HUES48 (cell line): ENCODE measurements around the gene WDPCP.
A peak's percentile ranks its signal among the peaks of the same experiment; 100 is the strongest.
"Not testable (repeated sequence)": the region's sequence is repeated elsewhere in the genome, so short reads cannot be mapped to it uniquely, and the experiment has no call there.

Experiments used
- H3K27ac ChIP-seq: one replicate; pipeline ENCODE4 v1.7.0; 2013; ENCODE audit warnings: low read depth, low read length, inconsistent platforms
- H3K27me3 ChIP-seq: 2 replicates; pipeline ENCODE4 v1.6.1; 2013; ENCODE audit warnings: mild to moderate bottlenecking, low read length; ENCODE audit not compliant: control insufficient read depth, insufficient read depth
- H3K36me3 ChIP-seq: 2 replicates; pipeline ENCODE4 v1.6.1; 2013; ENCODE audit warnings: low read length; ENCODE audit not compliant: control insufficient read depth, insufficient read depth
- H3K4me1 ChIP-seq: 2 replicates; pipeline ENCODE4 v1.6.1; 2013; ENCODE audit warnings: mild to moderate bottlenecking, low read length; ENCODE audit not compliant: control insufficient read depth, insufficient read depth
- H3K4me3 ChIP-seq: 2 replicates; pipeline ENCODE4 v1.5.1; 2013; ENCODE audit warnings: mild to moderate bottlenecking, low read depth, low read length
- H3K9ac ChIP-seq: 2 replicates; pipeline ENCODE4 v1.6.1; 2013; ENCODE audit warnings: mild to moderate bottlenecking, low read depth, low read length, moderate library complexity
- H3K9me3 ChIP-seq: 2 replicates; pipeline ENCODE4 v1.6.1; 2013; ENCODE audit warnings: low read length; ENCODE audit not compliant: control insufficient read depth, insufficient read depth

The WDPCP gene

GRCh38 chr2:63614983-63615945 lies 27.0 kb upstream of the WDPCP start:
- Histone ChIP-seq H3K4me1 (peaks cover 70% of the 10 kb centered on the region), H3K9me3 (peaks cover 4% of the 10 kb centered on the region; the same call in 1 of the 2 replicates), H3K36me3 (no peaks in the 10 kb centered on the region), H3K27ac (peak overlapping the region; percentile 99), H3K27me3 (no peaks in the 10 kb centered on the region), H3K9ac (peak overlapping the region; percentile 88), H3K4me3 (peak overlapping the region; percentile 49)

- Histone ChIP-seq H3K9me3 (no peaks in the 10 kb centered on the region; the same call in 1 of the 2 replicates), H3K27ac (peak overlapping the region; percentile 99), H3K4me3 (peak overlapping the region; percentile 49)
These were observed 26.2 kb upstream of the WDPCP start for GRCh38 chr2:63614448-63614968.

GRCh38 chr2:63613391-63613901 lies 25.2 kb upstream of the WDPCP start:
- no peaks in the 10 kb centered on the region for H3K27me3 ChIP-seq
- peaks cover 61% of the 10 kb centered on the region for H3K4me1 ChIP-seq
- H3K27ac ChIP-seq = peak overlapping the region; percentile 99
- H3K36me3 ChIP-seq = peaks cover under 1% of the 10 kb centered on the region; the same call in 1 of the 2 replicates
- H3K4me3 ChIP-seq = peak overlapping the region; percentile 49
- H3K9me3 ChIP-seq = no peaks in the 10 kb centered on the region; the same call in 1 of the 2 replicates
- H3K9ac ChIP-seq = peak overlapping the region; percentile 88

More at GRCh38 chr2:63614448-63614968, 26.2 kb upstream of the WDPCP start:
- Histone ChIP-seq H3K4me1 (peaks cover 70% of the 10 kb centered on the region), H3K27me3 (no peaks in the 10 kb centered on the region), H3K9ac (peak overlapping the region; percentile 88), H3K36me3 (no peaks in the 10 kb centered on the region)

DNA sequence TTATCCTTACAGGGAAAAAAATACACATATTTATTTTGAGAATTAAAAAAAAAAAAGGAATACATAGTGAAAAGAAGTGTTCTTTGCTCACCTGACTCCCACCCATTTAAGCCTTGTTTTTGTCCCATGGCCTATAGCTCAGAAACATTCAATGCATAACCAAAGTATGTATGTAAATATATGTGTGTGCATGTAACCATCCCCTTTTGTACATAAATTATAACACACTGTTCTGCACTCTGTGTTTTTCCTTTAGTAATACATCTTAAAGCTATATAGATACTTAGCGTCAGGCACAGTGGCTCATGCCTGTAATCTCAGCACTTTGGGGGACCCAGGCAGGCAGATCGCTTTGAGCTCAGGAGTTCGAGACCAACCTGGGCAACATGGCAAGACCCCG lies 22.2 kb upstream of the WDPCP start:
- peaks cover 32% of the 10 kb centered on the region for H3K4me1 ChIP-seq
- no peak overlapping the region for H3K27ac ChIP-seq
- no peak overlapping the region for H3K9ac ChIP-seq
- no peaks in the 10 kb centered on the region; the same call in 1 of the 2 replicates for H3K9me3 ChIP-seq
- H3K36me3 ChIP-seq = peaks cover 29% of the 10 kb centered on the region
- no peak overlapping the region for H3K4me3 ChIP-seq
- H3K27me3 ChIP-seq = no peaks in the 10 kb centered on the region

- Histone ChIP-seq H3K36me3 (peaks cover 46% of the 10 kb centered on the region), H3K4me1 (peaks cover 17% of the 10 kb centered on the region)
- H3K9me3 ChIP-seq, H3K9ac ChIP-seq, H3K4me3 ChIP-seq, H3K27ac ChIP-seq, H3K27me3 ChIP-seq: not testable (repeated sequence)
These were observed 20.6 kb upstream of the WDPCP start for GRCh38 chr2:63608865-63609264.

DNA sequence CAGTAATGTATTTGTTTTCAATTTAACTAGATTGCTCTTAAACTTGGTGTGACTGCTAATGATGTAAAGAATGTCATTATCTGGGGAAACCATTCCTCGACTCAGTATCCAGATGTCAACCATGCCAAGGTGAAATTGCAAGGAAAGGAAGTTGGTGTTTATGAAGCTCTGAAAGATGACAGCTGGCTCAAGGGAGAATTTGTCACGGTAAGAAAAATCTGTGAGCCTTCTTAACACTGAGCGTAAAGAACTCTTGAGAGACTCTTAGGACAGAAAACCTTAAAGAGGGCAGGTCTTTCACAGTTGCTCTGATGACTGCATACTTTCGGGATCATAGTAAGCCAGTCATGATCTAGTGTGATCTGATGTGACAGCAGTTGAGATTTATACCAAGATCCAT lies 16.4 kb upstream of the WDPCP start:
- Histone ChIP-seq H3K4me3 (no peak overlapping the region), H3K27ac (no peak overlapping the region), H3K9ac (no peak overlapping the region), H3K27me3 (no peaks in the 10 kb centered on the region), H3K9me3 (no peaks in the 10 kb centered on the region), H3K36me3 (peaks cover 86% of the 10 kb centered on the region), H3K4me1 (no peaks in the 10 kb centered on the region)

DNA sequence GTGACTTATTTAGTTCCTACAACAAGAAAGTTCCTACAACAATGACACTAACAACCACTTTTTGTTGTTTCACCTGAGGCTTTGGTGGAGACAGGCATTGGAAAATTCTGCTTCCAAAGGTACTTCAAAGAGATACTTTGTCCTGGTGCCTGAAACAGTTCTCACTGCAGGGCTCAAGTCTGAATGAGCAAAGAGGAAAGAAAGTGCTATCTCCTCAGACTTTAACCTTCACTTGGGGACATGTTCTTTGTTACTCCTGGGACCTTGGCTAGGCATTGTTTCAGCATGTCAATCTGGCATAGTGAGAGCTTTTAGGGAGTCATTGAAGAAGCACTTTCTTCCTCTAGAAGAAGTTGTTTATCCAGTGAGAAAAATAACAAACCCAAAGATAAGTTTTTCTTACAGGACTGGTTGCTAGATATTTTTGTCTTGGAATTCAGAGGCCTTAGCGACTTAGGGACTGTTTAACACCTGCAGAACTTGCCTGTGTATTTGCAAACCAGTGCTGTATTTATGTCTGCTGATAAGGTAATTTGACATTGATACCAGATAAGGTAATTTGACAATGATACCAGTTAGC lies 12.7 kb upstream of the WDPCP start:
- Histone ChIP-seq H3K36me3 (peaks cover 93% of the 10 kb centered on the region), H3K9me3 (no peaks in the 10 kb centered on the region), H3K27ac (peak overlapping the region; percentile 39), H3K4me1 (no peaks in the 10 kb centered on the region), H3K9ac (no peak overlapping the region), H3K4me3 (no peak overlapping the region), H3K27me3 (no peaks in the 10 kb centered on the region)

DNA sequence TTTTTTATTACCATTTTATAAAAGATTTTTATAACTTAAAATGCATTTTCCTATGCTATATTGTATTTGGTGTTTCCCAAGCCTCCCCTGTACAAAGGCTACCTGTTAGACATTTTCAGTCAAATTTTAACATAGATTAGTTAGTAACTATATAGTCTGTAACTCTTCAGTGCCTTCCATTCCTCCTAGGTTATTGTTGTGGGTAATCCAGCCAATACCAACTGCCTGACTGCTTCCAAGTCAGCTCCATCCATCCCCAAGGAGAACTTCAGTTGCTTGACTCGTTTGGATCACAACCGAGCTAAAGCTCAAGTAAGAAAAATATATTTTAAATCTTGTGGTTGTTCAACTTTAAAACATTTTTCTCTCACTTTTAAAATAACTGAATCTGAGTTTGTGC lies 10.7 kb upstream of the WDPCP start:
- no peaks in the 10 kb centered on the region for H3K4me1 ChIP-seq
- H3K9me3 ChIP-seq = no peaks in the 10 kb centered on the region
- no peak overlapping the region for H3K4me3 ChIP-seq
- H3K27ac ChIP-seq = no peak overlapping the region
- peaks cover 93% of the 10 kb centered on the region for H3K36me3 ChIP-seq
- no peak overlapping the region for H3K9ac ChIP-seq
- H3K27me3 ChIP-seq = no peaks in the 10 kb centered on the region

DNA sequence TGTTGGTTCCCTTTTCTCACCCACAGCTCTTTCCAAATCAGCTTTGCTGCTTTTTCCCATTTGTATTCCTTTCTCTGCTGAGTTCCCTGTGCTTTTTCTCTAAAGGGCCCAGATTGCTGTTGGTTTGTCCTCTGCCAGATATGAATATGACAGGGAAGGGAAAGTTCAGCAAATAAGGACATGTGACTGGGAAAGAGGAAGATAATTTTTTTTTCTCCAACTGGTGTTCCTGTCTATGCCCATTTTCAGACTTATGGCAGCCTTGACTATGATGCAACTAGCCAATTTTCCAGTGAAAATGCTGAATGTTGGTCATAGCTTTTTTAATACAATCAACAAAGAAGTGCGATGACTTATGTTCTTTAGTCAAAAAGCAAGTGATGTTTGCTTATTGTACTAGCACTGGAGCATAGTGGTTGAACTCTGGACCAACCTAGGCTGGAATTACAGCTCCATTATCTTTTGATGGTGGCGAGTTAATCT lies 8.2 kb upstream of the WDPCP start:
- H3K27me3 ChIP-seq = no peaks in the 10 kb centered on the region
- peaks cover 92% of the 10 kb centered on the region for H3K36me3 ChIP-seq
- peaks cover 6% of the 10 kb centered on the region for H3K4me1 ChIP-seq
- no peak overlapping the region for H3K9ac ChIP-seq
- no peaks in the 10 kb centered on the region for H3K9me3 ChIP-seq
- no peak overlapping the region for H3K4me3 ChIP-seq
- H3K27ac ChIP-seq = no peak overlapping the region

DNA sequence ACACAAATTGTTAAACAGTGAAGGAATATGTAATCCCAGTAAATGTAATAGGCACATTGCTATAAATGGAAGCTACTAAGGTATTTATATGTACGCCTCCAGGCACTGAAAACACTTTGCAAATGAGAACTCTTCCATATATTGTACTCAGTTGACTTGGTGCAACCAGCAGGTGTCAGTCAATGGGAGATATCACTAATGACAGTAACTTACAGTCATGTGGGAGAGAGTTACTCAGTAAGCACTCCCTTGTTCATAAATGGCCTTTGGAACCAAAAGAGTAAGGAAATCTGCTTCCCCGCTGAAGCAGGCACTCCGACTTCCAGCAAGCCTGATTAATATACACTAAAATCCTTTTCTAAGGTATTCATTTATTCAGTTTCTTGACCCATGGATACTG lies 6.4 kb upstream of the WDPCP start:
- Histone ChIP-seq H3K9ac (no peak overlapping the region), H3K4me3 (no peak overlapping the region), H3K9me3 (no peaks in the 10 kb centered on the region), H3K36me3 (peaks cover 88% of the 10 kb centered on the region), H3K4me1 (peaks cover 23% of the 10 kb centered on the region), H3K27ac (no peak overlapping the region), H3K27me3 (no peaks in the 10 kb centered on the region)
